ENCODE measurements around the gene SPTA1.

Gene SPTA1

GRCh38 chr1:158563853-158564252 is 122.7 kb downstream of the SPTA1 start:
- no peaks in the 10 kb centered on the region for H3F3A ChIP-seq (ENCODE audit: insufficient read depth, low read length)
- H3K4me1 ChIP-seq (ENCODE audit: insufficient read depth, low read length, severe bottlenecking) = peaks cover 6% of the 10 kb centered on the region
- no peak overlapping the region for H3K9ac ChIP-seq (ENCODE audit: low read length)
- H3K27me3 ChIP-seq (ENCODE audit: insufficient read depth, low read length) = no peaks in the 10 kb centered on the region
- no peak for TF ChIP-seq EZH2 (IDR thresholded peaks at IDR 0.05; ENCODE audit: borderline replicate concordance, low read length)
- no peak for TF ChIP-seq CTCF (IDR thresholded peaks at IDR 0.05; ENCODE audit: low read length)
- H3K36me3 ChIP-seq (ENCODE audit: insufficient read depth, low read length) = no peaks in the 10 kb centered on the region
- H3K4me2 ChIP-seq (ENCODE audit: low read length) = no peak overlapping the region
- H3K9me3 ChIP-seq (ENCODE audit: low read length) = no peaks in the 10 kb centered on the region
- H4K20me1 ChIP-seq (ENCODE audit: insufficient read depth, low read length) = no peaks in the 10 kb centered on the region
- H3K4me3 ChIP-seq (ENCODE audit: low read depth, low read length, poor library complexity, severe bottlenecking) = no peak overlapping the region
- H3K79me2 ChIP-seq (ENCODE audit: insufficient read depth, low read length) = no peaks in the 10 kb centered on the region
- H3K27ac ChIP-seq (ENCODE audit: low read depth, low read length, poor library complexity, severe bottlenecking) = no peak overlapping the region
- H3K9me2 ChIP-seq (ENCODE audit: low read depth, low read length) = no peaks in the 10 kb centered on the region
- H2AFZ ChIP-seq (ENCODE audit: low read length) = no peak overlapping the region
